Limb (tissue), 2 donors: ENCODE data around the gene CIROP.

Experiments used
- DNase-seq, 2 donors: peaks; one replicate each; pipeline ENCODE4 v3.0.0-alpha.2; 2016; ENCODE audit errors: extremely low spot score in 2 of 2

CIROP gene

GRCh38 chr14:23131482-23131881 lies 26.7 kb upstream of the CIROP start:
- DNase-seq = no peak

- DNase-seq = no peak
These were observed 26.1 kb upstream of the CIROP start for GRCh38 chr14:23130871-23131270.

- DNase-seq = no peak
These were observed 25.0 kb upstream of the CIROP start for GRCh38 chr14:23129759-23130316.

- no peak for DNase-seq
These were observed 24.4 kb upstream of the CIROP start for GRCh38 chr14:23128969-23129758.

GRCh38 chr14:23127861-23128260 lies 23.1 kb upstream of the CIROP start:
- DNase-seq = no peak

GRCh38 chr14:23126548-23127278 lies 21.9 kb upstream of the CIROP start:
- DNase-seq = no peak

GRCh38 chr14:23125933-23126524 lies 21.2 kb upstream of the CIROP start:
- DNase-seq = no peak

- DNase-seq = no peak
These were observed 20.2 kb upstream of the CIROP start for GRCh38 chr14:23125011-23125410.

GRCh38 chr14:23124337-23124954 lies 19.7 kb upstream of the CIROP start:
- no peak for DNase-seq

GRCh38 chr14:23123419-23123818 lies 18.6 kb upstream of the CIROP start:
- peak in 1 of 2 donors; percentile 51 for DNase-seq

- no peak for DNase-seq
These were observed 17.3 kb upstream of the CIROP start for GRCh38 chr14:23122086-23122485.

GRCh38 chr14:23121361-23121771 lies 16.6 kb upstream of the CIROP start:
- DNase-seq = no peak

- peak; percentile 90 to 92 for DNase-seq
These were observed 15.9 kb upstream of the CIROP start for GRCh38 chr14:23120541-23121251.

- no peak for DNase-seq
These were observed 14.9 kb upstream of the CIROP start for GRCh38 chr14:23119363-23120327.

- DNase-seq = no peak
These were observed 13.9 kb upstream of the CIROP start, which contains the start of gene CEBPE for GRCh38 chr14:23118506-23119362. Gene CEBPE, minus strand, starts transcription at chr14:23119255. Its CDS starts 164 bp downstream, at chr14:23119091.

- DNase-seq = no peak
These were observed 12.7 kb upstream of the CIROP start for GRCh38 chr14:23117371-23118020.

- DNase-seq = no peak
These were observed 11.1 kb upstream of the CIROP start for GRCh38 chr14:23115918-23116317.

GRCh38 chr14:23115039-23115731 lies 10.4 kb upstream of the CIROP start:
- no peak for DNase-seq
